NCI-H2196 (cell line): ENCODE measurements around the gene RTN4RL2.
A peak's percentile ranks its signal among the peaks of the same experiment; 100 is the strongest.

Experiments used
- DNase-seq: peaks from one replicate; lab custom pipeline; 2025; ENCODE audit not compliant: unreplicated experiment; lab: John Stamatoyannopoulos, UW

The RTN4RL2 gene

DNA sequence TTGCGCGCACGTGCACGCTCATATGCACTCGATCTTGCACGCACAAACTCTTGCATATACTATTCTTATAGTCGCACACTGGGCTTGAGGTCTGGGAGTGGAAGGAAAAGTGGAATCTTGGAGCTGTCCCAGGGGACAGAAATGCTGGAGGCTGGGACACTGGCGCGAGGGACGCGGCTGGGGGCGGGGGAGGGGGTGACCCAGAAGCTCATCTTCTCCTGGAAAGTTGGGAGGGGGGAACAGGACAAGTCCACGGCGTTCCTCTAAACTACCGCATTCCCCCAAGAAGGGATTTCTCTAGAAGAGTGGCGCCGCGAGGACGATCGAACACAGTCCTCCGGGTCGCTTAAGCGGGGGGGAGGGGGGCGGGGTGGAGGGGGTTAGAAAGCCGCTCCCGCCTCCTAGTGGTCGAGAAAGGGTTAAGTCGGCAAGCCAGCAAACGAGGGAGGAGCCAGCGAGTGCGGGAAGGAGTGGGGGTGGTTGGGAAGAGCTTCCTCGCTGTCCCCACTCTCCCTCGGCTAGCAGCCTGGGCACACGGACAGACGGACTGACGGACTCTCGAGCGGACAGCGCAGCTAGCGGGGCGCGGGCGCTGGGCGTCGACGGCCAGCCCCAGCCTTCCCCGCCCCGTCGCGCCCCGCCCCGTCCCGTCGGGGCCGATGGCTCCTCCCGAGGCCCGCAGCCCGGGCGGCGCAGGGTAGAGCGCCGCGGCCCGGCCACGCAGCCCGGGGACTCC, at the start of gene RTN4RL2:
TSS of gene RTN4RL2 (plus strand) at position 507 of the 736 bp plus-strand sequence. CDS start 338 bp downstream, outside the sequence.
- DNase-seq: peak; percentile 60

DNA sequence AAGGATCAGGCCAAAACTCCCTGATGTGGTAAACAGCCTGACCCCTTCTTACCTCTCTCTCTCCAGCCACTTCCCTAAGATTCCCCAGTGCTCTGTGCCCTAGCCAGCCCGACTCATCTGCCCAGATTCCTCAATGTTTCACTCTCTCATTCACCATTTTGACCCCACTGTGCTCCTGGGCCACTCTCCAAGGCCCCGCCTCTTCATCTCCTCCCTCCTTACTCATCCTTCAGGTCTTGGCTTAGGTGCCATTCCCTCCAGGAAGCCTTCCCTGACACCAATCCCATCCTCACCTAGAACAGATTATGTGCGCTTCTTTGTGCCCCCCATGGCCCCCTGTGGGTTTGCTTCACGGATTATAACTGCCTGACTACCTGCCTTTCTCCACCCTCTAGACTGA, 46.6 kb upstream of the RTN4RL2 start:
- DNase-seq: no peak

DNA sequence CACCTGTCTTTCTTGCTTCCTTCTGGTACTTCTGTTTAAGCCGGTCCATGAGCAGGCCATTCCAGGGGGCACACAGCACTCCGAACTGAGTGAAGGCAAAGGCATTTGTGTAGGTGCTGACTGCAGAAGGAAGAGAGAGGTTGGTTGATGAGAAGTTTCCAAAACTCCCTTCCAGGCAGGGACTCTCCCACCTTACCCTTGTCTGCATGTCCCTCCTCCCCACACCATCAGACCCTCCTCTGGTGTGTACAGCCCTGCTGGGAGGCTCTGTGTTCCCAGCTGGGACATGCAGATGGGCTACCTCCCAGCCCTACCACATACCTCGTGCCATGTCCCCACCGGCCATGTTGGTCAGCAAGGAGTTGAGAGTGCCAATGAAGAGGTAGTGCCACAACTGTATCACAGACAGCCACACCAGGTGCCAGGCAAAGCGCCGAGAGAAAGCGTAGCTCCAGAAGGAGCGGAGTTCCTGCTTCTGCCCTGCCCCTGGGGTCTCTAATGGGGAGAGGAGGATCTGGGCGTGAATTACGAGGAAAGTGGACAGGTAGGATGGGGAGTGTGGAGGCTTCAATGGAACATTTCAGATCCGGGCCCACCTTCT, 45.6 kb upstream of the RTN4RL2 start:
- DNase-seq: no peak

DNA sequence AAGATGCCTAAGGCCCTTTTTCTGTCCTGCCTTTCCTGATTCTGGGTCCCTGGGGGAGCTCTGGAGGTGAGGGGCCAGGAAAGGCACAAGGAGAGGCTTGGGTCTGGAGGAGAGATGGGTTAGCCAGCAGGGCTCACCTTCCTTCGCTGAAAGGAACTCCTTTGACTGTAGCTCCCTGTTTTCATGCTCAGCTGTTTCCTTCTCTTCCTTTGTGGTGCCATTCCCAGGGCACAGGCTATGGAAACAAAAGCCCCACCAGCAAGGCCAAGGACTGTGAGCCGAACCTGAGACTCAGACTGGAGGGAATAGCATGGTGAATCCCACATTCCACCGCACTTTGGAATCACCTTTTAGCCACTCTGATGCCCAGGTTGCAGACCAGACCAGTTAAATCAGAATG, 43.9 kb upstream of the RTN4RL2 start:
- no peak for DNase-seq

DNA sequence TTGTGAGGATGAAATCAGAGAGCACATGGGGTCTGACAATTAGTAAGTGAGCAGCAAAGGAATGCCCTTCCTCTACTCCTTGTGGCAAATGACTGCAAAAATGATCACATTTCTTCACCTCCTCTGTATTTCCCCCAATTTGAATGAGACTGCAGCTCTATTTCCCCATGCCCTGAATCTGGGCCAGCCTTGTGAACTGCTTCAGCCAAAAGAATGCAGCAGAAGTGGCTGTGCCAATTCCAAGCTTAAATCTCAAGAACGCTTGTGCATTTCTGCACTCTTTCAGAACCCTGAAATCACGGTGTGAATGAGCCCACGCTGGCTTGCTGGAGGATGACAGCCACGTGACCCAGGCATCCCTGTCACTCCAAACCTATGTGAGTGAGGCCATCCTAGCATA, 43.3 kb upstream of the RTN4RL2 start:
- no peak for DNase-seq

DNA sequence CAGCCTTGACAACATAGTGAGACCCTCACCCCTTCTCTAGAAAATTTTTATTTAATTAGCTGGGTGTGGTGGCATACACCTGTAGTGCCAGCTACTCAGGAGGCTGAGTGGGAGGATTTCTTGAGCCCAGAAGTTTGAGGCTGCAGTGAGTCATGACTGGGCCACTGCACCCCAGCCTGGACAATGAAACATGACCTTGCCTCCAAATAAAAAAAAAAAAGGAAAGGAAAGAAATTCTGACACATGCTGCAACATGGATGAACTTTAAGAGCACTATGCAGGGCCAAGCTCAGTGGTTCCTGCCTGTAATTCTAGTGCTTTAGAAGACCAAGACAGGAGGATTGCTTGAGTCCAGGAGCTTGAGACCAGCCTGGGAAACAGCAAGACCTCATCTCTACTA, 42.2 kb upstream of the RTN4RL2 start:
- DNase-seq: no peak

DNA sequence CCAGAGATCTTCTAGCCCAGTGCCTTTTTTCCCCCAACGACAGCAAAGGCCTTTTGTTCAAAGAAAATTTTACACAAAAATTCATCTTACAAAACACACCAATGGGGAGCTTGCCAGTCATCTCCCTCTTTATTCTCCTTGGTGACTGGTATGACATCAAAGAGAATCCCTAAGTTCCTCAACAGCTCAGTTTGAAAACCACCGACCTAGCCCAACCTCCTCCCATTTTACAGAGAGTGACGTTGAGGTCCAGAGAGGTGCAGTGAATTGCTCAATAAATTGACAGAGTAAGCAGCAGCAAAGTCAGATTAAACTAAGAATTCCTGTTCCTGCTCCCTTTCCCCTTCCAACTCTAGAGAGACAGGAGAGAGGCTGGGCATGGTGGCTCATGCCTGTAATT, 41.2 kb upstream of the RTN4RL2 start:
- no peak for DNase-seq

DNA sequence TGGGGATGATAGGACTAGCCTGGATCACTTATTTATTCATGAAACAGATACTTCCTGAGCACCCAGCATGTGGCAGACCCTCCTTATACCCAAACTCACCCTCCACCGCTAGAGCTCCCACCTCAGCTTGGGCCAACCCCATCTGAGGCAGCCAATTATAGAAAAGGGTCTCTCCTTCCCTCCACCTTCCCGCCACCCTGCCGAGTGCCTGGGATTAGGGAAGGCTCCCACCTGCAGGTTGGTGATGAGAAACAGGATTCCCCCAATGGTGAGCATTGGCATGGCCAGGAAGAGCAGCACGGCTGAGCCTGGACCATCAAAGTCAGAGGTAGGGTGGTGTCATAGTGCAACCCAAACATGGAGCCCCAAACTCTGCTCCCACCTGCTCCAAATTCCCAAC, 39.3 kb upstream of the RTN4RL2 start:
- DNase-seq: no peak

DNA sequence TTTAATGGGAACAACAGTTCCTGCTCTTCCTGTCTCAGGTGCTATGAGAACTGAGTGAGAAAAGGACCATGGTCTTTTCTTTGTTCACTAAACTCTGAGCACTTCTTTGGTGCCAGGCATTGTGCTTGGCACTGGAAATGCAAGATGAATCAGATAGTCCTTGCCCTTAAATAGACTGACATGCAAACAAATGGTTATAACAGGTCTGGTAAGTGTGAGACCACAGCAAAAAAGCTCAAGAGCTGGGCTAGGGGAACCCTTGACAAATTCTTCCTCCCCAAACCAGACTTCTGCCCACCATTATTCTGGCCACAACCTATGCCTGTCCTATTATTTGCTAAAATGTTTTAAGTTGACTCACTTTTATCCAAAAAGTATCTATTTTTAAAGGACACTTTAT, 38.5 kb upstream of the RTN4RL2 start:
- DNase-seq: no peak

DNA sequence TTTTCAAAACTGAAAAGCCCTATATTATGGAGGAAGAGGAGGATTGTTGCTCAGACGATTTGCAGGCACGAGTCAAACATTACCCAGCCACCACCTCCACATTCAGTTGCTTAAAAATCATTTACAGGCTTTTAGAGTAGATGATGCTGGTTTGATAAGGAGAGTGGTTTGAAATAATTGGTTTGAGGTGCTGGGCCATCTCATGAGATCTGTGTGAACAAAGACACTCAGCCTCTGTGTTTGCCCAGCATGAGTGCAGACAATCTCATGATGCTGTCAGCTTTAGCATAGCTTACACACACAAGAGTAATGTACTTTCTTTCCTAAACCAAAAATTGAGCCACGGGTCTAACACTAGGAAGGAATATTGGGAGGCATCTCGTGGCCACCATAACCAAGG, 37.7 kb upstream of the RTN4RL2 start:
- no peak for DNase-seq

DNA sequence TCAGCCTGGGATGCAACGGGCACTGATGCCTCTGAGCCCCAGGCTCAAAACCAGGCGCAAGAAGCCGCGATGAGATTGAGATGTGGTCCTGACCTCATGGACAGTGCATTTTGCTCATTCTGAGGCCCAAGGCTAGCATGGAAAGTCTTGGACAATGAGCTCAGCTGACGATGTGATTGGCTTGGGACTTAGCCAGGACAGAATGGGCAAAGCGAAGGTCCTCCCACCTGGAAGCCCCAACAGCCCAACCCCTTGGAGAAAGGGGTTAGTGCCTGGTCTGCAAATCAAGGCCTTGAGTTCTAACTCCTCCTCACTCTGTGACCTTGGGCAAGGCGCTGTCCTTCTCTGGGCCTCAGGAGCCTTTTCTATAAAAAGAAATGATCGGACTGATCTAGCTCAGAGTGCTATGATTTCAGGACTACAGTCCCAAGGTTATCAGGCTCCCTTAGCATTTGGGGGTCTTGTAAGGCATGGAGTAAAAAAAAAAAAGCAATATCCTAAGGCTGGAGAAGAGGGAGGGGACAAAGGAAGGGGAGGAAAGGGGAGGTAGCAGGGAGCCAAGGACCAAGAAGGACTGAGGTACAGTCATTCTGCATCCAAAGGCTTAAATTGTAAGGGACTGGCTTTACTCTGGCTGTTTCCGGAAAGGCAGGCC, 36.1 kb upstream of the RTN4RL2 start:
- no peak for DNase-seq

DNA sequence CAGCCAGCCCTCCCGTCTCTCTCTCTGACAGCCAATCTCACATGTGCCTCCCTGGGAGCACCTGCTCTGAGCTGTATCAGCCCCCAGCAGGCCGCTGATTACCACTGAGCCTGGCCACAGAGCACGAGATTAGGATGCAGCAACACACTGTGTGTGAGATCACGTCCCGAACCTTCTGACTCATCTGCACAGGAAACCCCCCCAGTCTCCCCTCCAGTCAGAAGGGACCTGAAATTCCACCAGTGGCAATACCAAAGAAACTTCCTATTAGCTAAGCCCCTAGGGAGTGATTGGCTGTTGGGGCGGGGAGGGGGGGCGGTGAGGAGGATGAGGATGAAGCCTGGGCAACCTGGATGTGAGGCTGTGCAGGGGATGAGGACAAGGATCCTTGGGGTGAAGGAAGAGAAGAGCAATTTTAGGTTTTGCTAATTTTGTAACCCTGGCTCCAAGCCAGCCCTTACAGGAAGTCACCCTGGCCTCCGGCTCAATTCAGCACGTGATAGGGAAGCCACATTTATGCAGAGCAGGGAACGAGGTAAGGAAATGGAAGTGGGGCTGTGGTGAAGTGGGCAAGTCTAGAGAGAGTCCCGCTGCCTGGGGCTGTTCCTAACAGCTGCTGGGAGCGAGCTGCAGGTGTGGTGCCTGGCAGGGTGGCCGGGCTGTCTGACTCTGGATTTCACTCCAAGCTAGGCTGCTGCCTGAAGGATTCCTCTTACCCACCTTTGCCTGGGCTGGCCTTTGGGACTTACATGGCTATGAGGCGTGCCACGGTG, 35.4 kb upstream of the RTN4RL2 start:
- DNase-seq: no peak

DNA sequence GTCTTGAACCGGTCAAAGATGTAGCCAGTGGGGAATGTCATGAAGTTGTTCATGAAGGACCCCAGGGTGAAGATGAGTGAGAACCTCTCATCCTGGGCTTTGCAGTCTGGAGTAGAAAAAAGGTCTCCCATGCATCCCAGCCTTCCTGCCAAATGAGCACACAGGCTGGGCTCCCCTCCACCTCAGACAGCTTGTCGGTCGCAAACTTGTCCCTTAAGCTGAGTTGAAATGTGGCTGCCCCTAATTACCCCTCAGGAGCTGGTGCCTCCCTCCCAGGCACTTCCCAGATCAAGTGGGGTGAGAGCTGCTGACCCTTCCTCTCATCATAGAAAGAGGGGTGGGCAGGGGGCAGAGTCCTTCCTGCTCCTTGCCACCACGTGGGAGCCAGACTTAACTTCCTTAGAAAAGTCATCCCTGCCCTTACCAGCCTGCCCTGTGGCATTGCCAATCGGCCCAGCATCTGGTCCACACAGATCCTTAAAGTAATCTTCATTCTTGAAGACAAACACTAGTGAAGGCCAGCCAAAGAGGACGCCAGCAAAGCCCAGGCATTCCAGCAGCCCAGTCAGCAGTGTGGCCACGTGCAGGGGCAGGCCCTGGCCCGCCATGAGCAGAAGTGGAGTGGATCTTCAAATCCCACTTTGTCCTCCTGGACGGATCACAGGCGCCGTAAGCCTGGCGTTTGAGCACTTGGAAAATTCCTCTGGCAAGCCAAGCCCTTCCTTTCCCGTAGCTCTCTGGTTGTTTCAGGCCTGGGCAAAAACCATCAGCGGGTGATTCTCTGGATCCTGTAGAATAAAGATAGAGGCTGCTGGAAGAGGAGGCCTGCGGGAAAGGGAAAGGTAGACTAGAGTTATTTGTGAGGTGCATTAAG, 34.5 kb upstream of the RTN4RL2 start:
- no peak for DNase-seq

DNA sequence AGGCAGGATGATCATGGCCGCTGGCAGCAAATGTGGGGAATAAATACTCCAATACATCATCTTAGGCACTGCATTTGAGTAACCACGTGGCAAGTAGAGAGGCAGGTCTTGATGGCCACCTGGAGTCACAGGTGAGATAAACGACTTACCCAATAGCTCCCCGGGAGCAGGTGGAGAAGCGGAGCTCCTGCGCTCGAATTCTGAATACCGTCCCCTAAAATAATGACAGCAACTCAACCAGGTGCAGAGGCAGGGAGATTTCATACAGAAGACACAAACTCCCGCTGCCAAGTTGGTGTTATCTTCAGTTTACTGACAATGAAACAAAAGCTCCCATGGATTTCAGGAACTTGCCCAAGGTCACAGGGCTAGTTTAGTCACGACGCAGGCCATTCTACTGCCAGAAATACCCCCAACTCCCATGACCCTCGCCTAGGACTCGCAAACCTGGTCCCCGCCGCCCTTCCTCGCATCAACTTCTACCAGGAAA, 33.8 kb upstream of the RTN4RL2 start:
- peak; percentile 28 for DNase-seq

DNA sequence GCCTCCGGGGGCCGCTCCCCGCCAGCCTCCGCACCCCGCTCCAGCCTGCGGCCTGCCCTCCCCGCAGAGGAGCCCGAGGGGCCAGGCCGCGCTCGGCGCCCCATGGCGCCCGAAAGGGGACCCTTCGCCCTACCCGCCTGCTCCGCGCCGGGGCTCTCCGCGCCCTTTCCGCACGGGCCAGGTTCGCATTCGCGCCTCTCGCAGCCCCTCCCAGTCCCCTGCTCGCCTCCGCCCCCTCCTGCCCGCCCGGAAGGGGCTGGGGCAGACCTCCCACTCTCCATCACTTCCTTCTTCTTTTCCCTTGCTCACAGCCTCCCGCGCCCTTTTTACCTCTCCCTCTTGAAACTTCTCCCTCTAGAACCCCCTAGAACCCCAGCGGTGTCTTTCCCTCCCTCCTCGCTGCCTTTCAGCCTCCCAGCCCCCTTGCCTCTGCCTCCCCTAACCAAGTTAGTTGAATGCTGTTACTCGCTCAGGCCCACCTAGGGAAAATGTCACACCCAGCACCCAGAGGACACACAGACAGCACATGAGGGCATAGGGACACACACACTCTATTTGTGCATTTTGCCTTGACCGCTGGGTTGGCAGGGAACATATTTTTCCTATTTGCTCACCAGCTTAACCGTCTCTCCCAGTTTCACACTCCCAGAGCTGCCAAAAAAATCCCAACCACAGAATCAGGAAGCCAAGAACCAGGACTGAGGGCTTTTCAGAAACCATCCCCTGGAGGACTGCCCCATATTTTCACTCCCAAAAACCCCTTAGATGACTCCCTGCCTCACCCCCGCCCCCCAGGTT, 33.2 kb upstream of the RTN4RL2 start, which contains the start of gene SLC43A3:
TSS of gene SLC43A3 (minus strand) at position 193 of the 798 bp plus-strand sequence. CDS start 949 bp downstream, outside the sequence.
- DNase-seq: peak; percentile 70

DNA sequence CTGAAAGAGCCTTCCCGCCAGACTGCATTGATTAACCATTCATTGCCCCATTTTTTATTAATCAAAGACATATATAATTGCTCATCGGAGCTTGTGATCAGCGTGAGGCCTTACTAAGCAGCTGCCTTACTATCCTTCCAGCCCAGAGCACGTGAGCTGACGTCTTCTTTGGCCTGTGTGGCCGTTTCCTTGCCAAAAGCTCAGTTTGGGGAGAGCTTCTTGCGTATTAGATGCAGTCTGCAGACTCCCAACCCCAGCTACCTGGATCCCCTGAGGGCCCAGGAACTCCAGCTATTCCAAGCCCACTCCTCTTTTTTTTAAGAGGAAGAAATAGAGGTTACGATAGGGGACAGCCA, 32.6 kb upstream of the RTN4RL2 start:
- no peak for DNase-seq

DNA sequence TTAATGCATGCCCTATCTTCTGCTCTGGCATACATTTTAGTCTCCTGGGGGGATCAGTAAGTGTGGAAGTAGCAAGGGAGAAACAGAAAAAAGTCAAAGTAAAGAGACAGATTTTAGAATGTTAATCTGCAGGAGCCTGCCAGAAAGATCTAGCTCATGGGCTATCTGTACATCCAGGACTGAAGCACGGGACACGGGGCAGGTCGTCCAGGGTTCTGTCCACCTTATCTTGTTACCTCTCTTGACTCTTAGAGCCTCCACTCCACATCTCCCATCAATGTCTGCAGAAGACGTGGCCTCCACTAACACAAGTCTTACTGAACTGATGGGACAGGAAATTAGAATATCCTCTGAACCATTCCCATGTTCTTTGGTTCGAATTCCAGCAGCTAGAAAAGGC, 31.7 kb upstream of the RTN4RL2 start:
- no peak for DNase-seq

DNA sequence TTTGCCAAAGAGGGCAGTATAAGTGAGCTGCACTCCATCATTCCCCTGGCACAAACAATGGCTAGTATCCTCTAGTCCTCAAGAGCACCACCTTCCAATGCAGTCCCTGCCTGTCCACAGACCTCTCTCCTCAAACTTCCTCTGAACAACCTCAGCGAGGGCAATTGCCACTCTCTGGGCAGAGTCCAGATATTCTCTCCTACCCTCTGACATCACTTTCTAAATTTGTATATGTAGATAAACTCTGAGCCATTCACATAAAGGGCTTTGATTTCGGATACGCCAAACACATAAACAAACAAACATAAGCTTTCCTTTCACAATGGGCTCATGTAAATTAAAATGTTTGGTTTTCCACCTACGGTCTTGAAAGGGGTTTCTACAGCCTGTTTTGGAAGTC, 30.4 kb upstream of the RTN4RL2 start:
- DNase-seq: peak; percentile 26

DNA sequence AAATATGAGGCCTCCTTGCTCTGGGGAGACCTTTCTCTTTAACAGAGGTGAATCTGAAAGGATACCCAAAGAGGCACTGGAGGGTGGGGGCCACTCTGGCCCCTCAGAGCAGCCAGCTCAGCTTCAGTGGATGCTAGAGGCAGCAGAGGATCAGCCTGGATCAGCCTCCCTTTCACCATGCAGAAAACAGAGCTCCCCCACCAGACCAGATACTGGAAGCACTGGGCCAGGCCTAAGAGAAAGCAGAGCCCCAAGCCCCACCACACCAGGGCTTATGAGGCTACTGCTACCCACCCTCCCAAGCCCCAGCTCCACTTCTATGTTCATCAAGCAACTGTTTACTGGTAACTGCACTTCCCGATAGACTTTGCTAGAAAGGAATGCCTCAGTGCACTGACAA, 29.4 kb upstream of the RTN4RL2 start:
- no peak for DNase-seq

DNA sequence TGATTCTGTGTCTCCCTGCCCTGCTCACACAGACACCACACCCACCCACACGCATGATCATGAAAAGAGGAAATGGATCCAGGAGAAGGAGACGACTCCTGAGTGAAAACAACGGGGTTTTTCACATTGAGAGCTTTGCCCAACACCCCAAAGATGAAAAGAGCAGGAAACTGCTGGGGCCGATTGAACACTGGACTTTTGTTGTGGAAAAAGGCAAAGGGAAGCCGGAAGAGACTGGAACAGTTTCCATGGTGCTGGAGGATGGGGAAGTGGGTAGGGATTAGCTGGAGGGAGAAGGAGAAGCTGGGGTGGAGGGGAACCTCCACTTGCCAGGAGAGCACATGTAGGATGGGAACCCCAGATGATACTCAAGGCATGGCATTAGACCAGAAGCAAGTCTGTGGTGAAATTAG, 28.2 kb upstream of the RTN4RL2 start:
- DNase-seq: no peak
